Activated CD8-positive, alpha-beta T cell treated with anti-CD3 and anti-CD28 coated beads for 36 hours (primary cell): ENCODE results near the gene HAPLN3. TPM values are rescaled to one million over a fixed set of nuclear protein-coding genes. Genes with fewer than 3 reads are reported as not detected.

Source experiments
- ATAC-seq: fragments of 200-7000 bp; cut with Tn5 transposase; one replicate; pipeline ENCODE4 v1.10.0; 2021; ENCODE audit warnings: mild to moderate bottlenecking, moderate library complexity
- CTCF ChIA-PET: fragments of 350-600 bp; sonication (Branson Sonifier 250); formaldehyde crosslinking; loops from one replicate; lab custom pipeline; 2021; ENCODE audit warnings: antibody characterized with exemption; lab: Charles Lee
- POLR2A ChIA-PET: fragments of 350-600 bp; sonication (Branson Sonifier 250); formaldehyde crosslinking; loops from one replicate; lab custom pipeline; 2021; ENCODE audit warnings: antibody characterized with exemption; lab: Charles Lee
- DNase-seq: peaks from one replicate; pipeline ENCODE4 v3.0.0-alpha.2; 2020
- H3K27ac Mint-ChIP-seq: one replicate; pipeline ENCODE4 v1.8.0; 2021; ENCODE audit warnings: mild to moderate bottlenecking, mixed read lengths
- H3K27me3 Mint-ChIP-seq: one replicate; pipeline ENCODE4 v1.8.0; 2021; ENCODE audit warnings: mixed read lengths
- H3K36me3 Mint-ChIP-seq: one replicate; pipeline ENCODE4 v1.8.0; 2021; ENCODE audit warnings: low read depth, mixed read lengths
- H3K4me1 Mint-ChIP-seq: one replicate; pipeline ENCODE4 v1.8.0; 2021; ENCODE audit warnings: low read depth, mixed read lengths
- H3K4me3 Mint-ChIP-seq: one replicate; pipeline ENCODE4 v1.8.0; 2021; ENCODE audit warnings: mild to moderate bottlenecking, moderate library complexity, mixed read lengths
- H3K9me3 Mint-ChIP-seq: one replicate; pipeline ENCODE4 v1.8.0; 2021; ENCODE audit warnings: mixed read lengths
- intact Hi-C: fragments of 100-400 bp; cut with micrococcal nuclease; formaldehyde crosslinking; loops from one replicate; pipeline ENCODE4 v1.10.0; 2022
- total RNA-seq, 2 experiments: library from RNA; stranded (reverse); gene quantifications; one replicate each; pipeline ENCODE4 v1.2.3, GENCODE V29; 2021
- TF ChIP-seq, protein P1 (sequence below): fragments of 200-600 bp; IDR thresholded peaks from one replicate; pipeline ENCODE4 v1.8.0; 2022; ENCODE audit warnings: antibody characterized with exemption, mild to moderate bottlenecking

The HAPLN3 gene
- total RNA-seq, 2 experiments from 2014 or later, result 63.2 to 69.5 TPM

DNA sequence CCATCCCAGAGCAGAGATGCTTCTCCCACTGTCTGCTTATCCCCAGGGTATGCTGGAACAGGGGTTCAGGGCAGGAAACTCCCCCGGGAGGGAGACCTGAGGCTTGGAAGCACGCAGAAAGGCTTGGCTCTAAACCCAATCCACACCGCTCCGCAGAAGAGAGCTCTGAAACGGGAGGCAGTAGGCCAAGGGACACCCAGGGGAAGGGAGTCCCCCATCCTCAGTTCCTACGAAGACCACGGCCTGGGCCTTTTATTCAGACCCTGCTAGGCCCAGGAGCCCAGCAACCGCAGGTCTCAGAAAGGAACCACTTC, 1.8 kb upstream of the HAPLN3 start:
- Mint-ChIP-seq H3K27me3 (no peaks in the 10 kb centered on the region), H3K4me3 (no peak overlapping the region), H3K36me3 (peaks cover 9% of the 10 kb centered on the region), H3K4me1 (peaks cover 34% of the 10 kb centered on the region), H3K27ac (no peak overlapping the region), H3K9me3 (no peaks in the 10 kb centered on the region)
- CTCF ChIA-PET, result interaction anchor here (1.0 to 4.2 kb wide), 3 partner anchors 7 to 246 kb away, joined by 3 to 50 read pairs (median 5); no protein-coding TSS in a partner anchor
- peak; percentile 8 for ATAC-seq
- no peak for DNase-seq
- POLR2A ChIA-PET, result interaction anchor here (0.6 to 1.3 kb wide), 2 partner anchors 21 to 195 kb away, joined by 3 to 4 read pairs; no protein-coding TSS in a partner anchor
- intact Hi-C loops, result no loop called here
- TF ChIP-seq, protein P1, sequence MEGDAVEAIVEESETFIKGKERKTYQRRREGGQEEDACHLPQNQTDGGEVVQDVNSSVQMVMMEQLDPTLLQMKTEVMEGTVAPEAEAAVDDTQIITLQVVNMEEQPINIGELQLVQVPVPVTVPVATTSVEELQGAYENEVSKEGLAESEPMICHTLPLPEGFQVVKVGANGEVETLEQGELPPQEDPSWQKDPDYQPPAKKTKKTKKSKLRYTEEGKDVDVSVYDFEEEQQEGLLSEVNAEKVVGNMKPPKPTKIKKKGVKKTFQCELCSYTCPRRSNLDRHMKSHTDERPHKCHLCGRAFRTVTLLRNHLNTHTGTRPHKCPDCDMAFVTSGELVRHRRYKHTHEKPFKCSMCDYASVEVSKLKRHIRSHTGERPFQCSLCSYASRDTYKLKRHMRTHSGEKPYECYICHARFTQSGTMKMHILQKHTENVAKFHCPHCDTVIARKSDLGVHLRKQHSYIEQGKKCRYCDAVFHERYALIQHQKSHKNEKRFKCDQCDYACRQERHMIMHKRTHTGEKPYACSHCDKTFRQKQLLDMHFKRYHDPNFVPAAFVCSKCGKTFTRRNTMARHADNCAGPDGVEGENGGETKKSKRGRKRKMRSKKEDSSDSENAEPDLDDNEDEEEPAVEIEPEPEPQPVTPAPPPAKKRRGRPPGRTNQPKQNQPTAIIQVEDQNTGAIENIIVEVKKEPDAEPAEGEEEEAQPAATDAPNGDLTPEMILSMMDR, result no peak

GRCh38 chr15:88896333-88897033, 1.1 kb upstream of the HAPLN3 start:
- DNase-seq, result no peak
- no peaks in the 10 kb centered on the region for H3K27me3 Mint-ChIP-seq
- H3K27ac Mint-ChIP-seq, result peak overlapping the region; percentile 18
- TF ChIP-seq, protein P1, result no peak
- CTCF ChIA-PET, result interaction anchor here (1.0 to 4.2 kb wide), 3 partner anchors 8 to 246 kb away, joined by 3 to 50 read pairs (median 5); no protein-coding TSS in a partner anchor
- no peaks in the 10 kb centered on the region for H3K9me3 Mint-ChIP-seq
- no peak for ATAC-seq
- POLR2A ChIA-PET, result interaction anchor here (0.6 to 1.3 kb wide), 4 partner anchors 9 to 270 kb away, joined by 3 to 4 read pairs (median 3); no protein-coding TSS in a partner anchor
- intact Hi-C loops, result no loop called here
- H3K4me3 Mint-ChIP-seq, result no peak overlapping the region
- peaks cover 32% of the 10 kb centered on the region for H3K4me1 Mint-ChIP-seq
- peaks cover 7% of the 10 kb centered on the region for H3K36me3 Mint-ChIP-seq

GRCh38 chr15:88894348-88894818, 961 bp downstream of the HAPLN3 start:
- H3K4me1 Mint-ChIP-seq, result peaks cover 32% of the 10 kb centered on the region
- ChIA-PET CTCF (interaction anchor here (0.8 to 4.2 kb wide), 8 partner anchors 10 to 313 kb away, joined by 3 to 50 read pairs (median 4); no protein-coding TSS in a partner anchor), POLR2A (interaction anchor here (1.0 kb wide), 1 partner anchor 10 kb away, joined by 4 read pairs; no protein-coding TSS in a partner anchor)
- peak overlapping the region; percentile 82 for H3K4me3 Mint-ChIP-seq
- intact Hi-C loops, result no loop called here
- DNase-seq (peak; percentile 91), ATAC-seq (peak; percentile 64)
- peak overlapping the region; percentile 77 for H3K27ac Mint-ChIP-seq
- TF ChIP-seq, protein P1, result peak; percentile 96
- H3K9me3 Mint-ChIP-seq, result no peaks in the 10 kb centered on the region
- H3K27me3 Mint-ChIP-seq, result no peaks in the 10 kb centered on the region
- peaks cover 12% of the 10 kb centered on the region for H3K36me3 Mint-ChIP-seq

- Mint-ChIP-seq H3K36me3 (peaks cover 16% of the 10 kb centered on the region), H3K9me3 (no peaks in the 10 kb centered on the region), H3K4me3 (no peak overlapping the region), H3K27me3 (no peaks in the 10 kb centered on the region), H3K27ac (no peak overlapping the region), H3K4me1 (peaks cover 18% of the 10 kb centered on the region)
- ChIA-PET CTCF (interaction anchor here (1.0 to 2.6 kb wide), 6 partner anchors 8 to 287 kb away, joined by 3 to 22 read pairs (median 3); no protein-coding TSS in a partner anchor), POLR2A (interaction anchor here (1.2 to 1.5 kb wide), 3 partner anchors 12 to 49 kb away, joined by 3 to 6 read pairs (median 5); no protein-coding TSS in a partner anchor)
- no peak for ATAC-seq
- DNase-seq, result no peak
- intact Hi-C loops, result no loop called here
- TF ChIP-seq, protein P1, result no peak
Measured at GRCh38 chr15:88891540-88892254, 3.6 kb downstream of the HAPLN3 start.
